HG02763 (cell line): ENCODE measurements around the gene CSN2.
A peak's percentile ranks its signal among the peaks of the same experiment; 100 is the strongest.
"Not testable (repeated sequence)": the region's sequence is repeated elsewhere in the genome, so short reads cannot be mapped to it uniquely, and the experiment has no call there.

Experiments used
- ATAC-seq: cut with Tn5 transposase; IDR thresholded peaks from one replicate; pipeline ENCODE4 v1.9.1; 2021; ENCODE audit warnings: mild to moderate bottlenecking, moderate library complexity; ENCODE audit not compliant: unreplicated experiment

CSN2 gene, protein sequence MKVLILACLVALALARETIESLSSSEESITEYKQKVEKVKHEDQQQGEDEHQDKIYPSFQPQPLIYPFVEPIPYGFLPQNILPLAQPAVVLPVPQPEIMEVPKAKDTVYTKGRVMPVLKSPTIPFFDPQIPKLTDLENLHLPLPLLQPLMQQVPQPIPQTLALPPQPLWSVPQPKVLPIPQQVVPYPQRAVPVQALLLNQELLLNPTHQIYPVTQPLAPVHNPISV

GRCh38 chr4:69965628-69966027 lies at the start of gene CSN2:
Gene CSN2 (minus strand): TSS chr4:69965728. CDS start chr4:69960995, 4,733 bp downstream.
- no peak for ATAC-seq

DNA sequence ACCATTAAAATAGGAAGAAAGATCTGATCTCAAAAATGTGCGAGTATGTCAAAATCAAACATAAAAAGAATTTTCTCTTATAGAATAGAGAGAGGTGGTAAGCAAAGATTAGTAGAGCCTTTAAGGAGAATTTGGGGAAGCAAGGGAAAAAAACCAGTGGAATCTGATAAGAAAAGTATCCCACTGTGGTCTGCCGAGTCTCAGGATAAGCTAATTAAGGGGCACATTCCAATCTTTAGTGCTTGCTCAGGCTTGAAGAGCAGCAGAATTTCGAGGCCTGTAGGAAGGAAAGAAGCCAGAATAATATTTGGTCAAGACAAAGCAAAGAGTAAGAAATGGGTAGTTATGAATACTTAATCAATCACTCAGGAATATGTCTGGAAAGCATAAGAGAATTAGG lies 43.2 kb upstream of the CSN2 start:
- no peak for ATAC-seq

DNA sequence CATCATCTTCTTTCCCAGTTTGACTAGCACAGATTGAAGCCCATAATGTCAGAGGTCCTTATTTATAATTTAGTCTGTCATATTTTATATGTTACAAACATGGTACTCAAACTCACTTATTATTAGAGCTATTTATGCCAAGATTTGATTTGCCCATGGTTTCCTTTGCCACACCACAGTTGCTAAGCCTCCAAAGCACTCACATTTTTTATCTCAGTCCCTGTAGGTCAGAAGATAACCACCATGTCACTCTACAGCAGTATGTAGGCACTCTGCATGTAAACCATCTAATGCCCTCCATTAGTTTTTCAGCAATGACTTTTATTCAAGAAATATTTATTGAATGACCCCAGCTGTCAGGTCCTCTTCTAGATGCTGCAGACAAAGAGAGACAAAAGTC lies 37.0 kb upstream of the CSN2 start:
- no peak for ATAC-seq

GRCh38 chr4:70000711-70001110 lies 35.2 kb upstream of the CSN2 start:
- ATAC-seq, result no peak

- ATAC-seq, result no peak
Observed at GRCh38 chr4:69999420-69999819, 33.9 kb upstream of the CSN2 start.

DNA sequence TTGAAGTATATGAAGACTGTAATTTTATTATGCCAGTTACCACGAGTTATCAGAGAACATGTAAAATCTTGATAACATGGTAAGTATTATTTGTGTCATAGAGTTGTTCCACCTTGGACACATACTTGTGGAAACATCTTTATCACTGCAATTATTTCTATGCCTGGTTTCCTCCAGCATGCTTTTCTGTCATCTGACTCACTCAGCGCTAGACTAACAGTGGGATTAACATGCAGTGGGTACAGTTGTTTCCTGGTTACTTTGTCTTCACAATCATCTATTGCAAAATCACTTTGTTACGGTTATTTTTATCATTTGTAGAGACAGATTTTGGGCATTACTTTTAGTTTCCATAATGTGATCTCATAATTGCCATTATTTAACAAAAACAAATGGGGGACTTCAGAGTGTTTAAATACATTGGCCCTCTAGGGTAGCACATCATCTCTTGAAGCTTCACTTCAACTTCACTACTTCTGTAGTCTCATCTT lies 30.0 kb upstream of the CSN2 start, which contains the start of gene STATH:
Gene STATH, plus strand, starts transcription at position 441 of the 491 bp plus-strand sequence. CDS start 2,472 bp downstream, outside the sequence.
- ATAC-seq, result no peak

- ATAC-seq, result no peak
Observed at GRCh38 chr4:69994782-69995181, 29.3 kb upstream of the CSN2 start.

DNA sequence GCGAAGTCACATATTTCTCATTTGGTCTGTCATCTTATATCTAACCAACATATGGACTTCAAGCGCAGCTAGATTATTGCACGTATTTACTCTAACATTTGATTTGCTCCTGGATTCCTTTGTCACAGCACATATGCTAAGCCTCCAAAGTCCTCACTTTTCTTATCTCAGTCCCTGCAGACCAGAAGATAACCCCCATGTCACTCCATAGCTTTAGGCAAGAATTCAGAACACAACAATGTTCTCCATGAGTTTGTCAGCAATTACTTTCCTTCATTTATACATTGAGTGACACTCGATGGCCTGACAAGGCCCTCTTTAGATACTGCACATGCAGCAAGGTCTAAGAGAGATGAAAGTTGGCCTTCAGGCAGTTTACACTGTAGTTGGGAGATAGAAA lies 25.5 kb upstream of the CSN2 start:
- no peak for ATAC-seq

DNA sequence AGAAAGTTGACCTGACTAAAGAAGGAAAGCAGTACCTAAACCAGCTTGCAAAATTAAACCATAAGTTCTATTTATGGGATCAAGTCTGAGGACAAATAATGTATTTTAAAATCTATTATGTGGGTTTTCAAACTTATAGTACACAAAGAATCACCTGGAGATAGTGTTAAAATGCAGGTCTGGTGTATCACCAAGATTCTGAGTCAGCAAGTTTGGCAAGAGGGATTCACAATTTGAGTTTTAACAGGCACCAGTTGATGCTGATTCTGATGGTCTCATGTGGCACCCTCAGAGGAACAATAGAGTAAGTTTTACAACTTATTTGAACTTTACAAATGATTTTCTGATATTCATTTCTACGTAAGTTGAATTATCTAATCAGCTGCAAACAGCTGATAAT lies 21.1 kb upstream of the CSN2 start:
- ATAC-seq, result no peak

DNA sequence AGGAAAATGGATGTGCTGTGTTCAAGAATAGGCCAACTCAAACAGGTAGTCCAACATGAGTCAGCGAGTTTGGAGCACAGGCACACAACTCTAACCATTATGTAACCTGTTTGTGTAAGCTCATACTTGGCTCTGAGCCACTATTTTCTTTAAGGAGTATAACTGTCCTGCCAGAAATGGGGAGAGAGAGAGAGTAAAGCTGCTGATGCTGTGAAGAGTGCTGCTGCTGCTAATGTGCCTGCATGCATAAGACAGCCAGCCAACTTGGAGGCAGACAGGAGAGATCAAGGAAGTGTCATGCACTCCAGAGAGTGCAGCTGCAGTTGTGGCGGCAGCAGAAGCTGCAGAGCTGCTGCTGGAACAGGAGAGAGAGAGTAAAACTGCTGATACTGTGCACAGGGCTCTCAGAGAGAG lies 18.5 kb upstream of the CSN2 start:
- no peak for ATAC-seq

DNA sequence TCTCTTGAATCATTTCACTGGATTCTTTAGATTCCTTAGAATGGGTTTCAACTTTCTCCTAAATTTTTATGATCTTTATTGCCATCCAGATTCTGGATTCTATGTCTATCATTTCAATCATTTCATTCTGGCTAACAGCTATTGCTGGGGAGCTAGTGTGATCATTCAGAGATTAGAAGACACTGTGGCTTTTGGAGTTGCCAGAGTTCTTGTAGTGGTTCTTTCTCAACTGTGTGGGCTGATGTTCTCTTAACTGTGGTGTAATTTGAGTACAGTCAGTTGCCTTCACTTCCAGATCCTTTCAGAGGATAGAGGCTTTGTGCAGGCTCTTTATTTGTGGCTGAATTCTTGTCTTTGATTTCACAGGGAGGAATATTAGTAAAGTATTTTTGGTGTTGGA lies 12.1 kb upstream of the CSN2 start:
- no peak for ATAC-seq

GRCh38 chr4:69974631-69975030 lies 9.1 kb upstream of the CSN2 start:
- ATAC-seq, result no peak

GRCh38 chr4:69970071-69970470 lies 4.5 kb upstream of the CSN2 start:
- ATAC-seq, result no peak

- ATAC-seq, result no peak
Observed at GRCh38 chr4:69957209-69957608, 8.3 kb downstream of the CSN2 start.

DNA sequence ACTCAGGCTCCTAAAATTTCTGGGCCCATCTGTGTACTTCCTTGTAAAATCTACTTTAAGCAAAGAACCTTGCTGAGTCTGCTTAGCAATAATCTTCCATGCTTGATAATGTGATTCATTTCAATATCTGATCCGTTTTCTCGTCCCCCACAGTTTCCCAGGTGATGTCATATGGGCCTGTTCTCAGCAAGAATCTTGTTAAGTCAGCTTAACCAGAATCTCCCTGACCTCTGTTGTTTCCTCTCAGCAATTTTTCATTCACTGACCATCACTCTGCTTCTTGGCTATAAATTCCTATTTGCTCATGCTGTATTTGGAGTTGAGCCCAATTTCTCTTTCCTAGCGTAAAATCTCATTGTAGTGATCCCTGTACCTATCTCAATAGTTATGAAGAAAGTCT lies 13.9 kb downstream of the CSN2 start:
- no peak for ATAC-seq

DNA sequence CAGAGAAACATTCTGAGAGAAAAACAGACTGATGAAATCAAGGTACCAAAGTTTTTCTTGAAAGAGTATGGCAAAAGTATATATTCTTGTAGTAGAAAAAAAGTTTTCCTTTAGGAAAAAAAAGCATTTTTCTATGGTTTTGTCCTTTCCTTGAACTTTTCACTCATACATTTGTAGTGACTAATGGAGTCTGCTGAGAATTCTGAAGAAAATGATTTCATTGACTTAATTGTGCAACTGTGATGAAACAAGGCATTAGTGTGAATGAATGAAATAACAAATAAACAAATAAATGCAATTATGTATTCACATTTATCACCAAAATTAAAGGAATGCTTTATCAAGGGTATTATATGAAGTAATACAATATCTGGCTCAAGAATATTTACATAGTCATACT lies 29.0 kb downstream of the CSN2 start:
- no peak for ATAC-seq

DNA sequence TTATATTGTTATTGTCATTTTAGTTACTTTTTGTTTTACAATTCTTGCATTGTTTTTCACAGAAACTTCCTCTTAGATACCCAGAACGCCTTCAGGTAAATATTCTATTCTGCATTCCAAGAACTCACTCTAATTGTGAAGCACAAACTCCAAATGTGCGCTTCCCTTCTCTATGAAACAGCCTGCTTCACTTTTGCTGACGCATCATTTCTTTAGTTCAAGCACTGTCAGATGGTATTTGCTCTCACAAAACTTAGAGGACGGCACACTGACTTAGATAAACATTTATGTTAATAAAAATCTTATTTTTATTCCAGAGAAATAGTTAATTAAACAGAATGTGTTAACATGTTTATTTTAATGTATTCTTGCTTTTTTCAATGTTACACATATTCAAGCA lies 31.4 kb downstream of the CSN2 start:
- ATAC-seq, result no peak

DNA sequence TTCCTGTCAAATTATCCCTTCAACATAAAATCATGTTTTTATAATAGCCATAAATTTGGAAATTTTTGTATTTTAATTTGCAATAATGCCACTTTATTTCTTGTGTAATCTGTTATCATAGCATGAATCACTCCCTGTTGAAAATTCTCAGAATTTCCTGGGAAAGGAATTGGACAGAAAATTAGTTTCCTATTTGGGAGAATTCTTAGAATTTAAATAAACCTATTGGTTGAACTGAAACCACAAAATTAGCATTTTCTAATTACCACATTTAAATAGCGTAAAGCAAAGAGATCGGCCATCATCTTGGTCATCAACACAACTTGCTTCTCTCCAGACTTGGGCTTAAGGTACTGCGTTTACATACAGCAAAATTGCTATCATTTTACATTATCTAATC lies 34.8 kb downstream of the CSN2 start, which contains the start of gene CSN1S1:
Gene CSN1S1, plus strand, starts transcription at position 301 of the 400 bp plus-strand sequence. CDS start 1,488 bp downstream, outside the sequence.
- ATAC-seq, result no peak

DNA sequence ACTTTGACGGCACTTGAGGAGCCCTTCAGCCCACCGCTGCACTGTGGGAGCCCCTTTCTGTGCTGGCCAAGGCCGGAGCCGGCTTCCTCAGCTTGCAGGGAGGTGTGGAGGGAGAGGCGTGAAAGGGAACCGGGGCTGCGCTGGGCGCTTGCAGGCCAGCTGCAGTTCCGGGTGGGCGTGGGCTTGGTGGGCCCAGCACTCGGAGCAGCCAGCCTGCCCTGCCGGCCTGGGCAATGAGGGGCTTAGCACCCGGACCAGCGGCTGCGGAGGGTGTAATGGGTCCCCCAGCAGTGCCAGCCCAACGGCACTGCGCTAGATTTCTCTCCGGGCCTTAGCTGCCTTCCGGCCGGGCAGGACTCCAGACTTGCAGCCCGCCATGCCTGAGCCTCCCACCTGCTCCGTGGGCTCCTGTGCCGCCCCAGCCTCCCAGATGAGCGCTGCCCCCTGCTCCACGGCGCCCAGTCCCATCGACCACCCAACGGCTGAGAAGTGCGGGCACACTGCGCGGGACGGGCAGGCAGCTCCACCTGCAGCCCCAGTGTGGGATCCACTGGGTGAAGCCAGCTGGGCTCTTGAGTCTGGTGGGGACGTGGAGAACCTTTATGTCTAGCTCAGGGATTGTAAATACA lies 41.6 kb downstream of the CSN2 start:
- not testable (repeated sequence) for ATAC-seq

DNA sequence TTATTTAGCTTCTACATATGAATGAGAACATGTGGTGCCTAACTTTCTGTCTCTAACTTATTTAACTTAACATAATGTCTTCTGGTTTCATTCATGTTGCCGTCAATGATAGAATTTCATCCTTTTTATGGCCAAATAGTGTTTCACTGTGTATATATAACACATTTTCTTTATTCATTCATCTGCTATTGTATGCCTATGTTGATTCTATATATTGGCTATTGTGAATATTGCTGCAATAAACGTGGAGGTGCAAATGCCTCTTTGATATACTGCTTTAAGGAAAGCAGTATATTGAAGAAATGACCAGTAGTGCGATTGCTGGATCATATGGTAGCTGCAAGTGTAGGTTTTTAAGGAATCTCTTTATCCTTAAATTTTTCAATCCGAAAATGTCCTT lies 44.7 kb downstream of the CSN2 start:
- ATAC-seq, result no peak

DNA sequence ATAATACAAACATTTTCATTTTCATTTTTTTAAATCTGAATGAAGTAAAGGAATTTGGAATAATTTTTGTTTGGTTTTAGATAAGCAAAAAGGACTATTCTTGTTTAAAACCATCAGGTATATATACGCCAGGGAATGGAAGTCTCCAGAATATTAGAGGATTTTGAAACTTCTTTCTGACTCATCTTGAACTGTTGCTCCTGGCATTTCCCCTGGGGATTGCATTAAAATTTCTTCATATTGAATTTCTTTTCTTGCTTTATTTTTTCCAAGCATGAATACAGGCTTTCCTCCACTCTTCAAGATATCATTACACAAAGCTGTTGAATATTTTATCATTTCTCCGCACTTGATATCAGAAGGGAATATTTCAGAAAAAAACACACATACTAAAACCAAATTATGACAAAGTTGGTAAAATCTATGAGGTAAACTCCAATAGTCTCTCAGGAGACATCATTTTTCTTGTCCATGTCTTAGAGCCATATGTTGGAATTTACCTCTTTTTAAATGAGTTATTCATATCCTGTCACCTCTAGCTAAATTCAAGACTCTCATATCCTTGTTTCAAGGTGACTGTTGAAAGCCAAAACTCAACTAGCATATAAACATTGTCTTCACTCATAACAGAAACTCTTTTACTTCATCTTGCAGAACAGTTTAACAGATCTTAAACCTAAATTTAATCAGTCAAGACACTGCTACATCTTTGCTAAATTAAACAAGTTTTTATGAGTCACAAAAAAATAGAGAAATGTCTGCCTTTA lies 55.3 kb downstream of the CSN2 start:
- ATAC-seq, result peak; percentile 75

DNA sequence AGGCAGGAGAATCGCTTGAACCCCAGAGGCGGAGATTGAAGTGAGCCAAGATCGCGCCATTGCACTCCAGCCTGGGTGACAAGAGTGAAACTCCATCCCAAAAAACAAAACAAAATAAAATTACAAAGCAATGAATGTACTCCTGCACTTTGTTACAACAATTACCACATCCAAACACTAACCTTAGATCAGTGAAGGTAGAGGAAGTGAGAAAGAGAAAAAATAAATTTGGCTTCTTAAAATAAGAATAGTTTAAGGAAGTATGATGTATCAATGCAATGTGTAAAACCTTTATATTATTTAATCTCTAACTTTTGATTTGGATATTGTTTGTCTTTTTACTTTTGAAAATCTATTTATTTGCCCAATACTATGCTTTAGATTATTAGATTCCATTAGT lies 56.3 kb downstream of the CSN2 start:
- ATAC-seq, result no peak
